Astrocyte (in vitro differentiated cells and primary cell): ENCODE results near the gene LMX1B.

Experiments used
- EZH2 ChIP-seq: IDR thresholded peaks from 2 replicates; pipeline ENCODE4 v1.6.1; 2012; ENCODE audit warnings: mild to moderate bottlenecking, low read length, inconsistent platforms; ENCODE audit not compliant: insufficient read depth
- TF ChIP-seq, protein P1 (sequence below): IDR thresholded peaks from 2 replicates; pipeline ENCODE4 v1.5.1; 2011; ENCODE audit warnings: low read depth, mild to moderate bottlenecking, inconsistent platforms, low read length, moderate library complexity; ENCODE audit not compliant: insufficient read depth

DNA sequence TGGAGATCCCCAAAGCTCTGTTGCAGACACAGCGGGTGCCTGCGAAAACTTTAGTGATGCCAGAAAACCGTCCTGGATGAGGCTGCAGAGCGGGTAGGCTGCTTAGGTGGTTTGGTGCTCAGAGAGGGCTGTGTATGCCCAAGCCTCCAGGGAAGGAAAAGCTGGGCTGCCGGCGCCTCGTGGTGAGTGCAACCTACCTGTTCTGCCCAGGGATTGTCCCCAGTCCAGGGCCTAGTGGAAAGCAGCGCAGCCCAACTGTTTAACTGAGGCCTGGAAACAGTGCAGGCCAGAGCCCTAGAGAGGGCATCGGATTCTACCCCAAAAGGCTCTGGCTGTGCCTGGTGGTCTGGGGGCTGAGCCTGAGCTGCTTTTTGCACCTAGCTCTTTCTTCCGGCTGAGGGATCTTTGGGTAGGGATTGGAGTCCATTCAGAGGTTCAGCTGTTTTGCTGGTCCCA lies 2.8 kb downstream of the LMX1B start:
- TF ChIP-seq, protein P1, sequence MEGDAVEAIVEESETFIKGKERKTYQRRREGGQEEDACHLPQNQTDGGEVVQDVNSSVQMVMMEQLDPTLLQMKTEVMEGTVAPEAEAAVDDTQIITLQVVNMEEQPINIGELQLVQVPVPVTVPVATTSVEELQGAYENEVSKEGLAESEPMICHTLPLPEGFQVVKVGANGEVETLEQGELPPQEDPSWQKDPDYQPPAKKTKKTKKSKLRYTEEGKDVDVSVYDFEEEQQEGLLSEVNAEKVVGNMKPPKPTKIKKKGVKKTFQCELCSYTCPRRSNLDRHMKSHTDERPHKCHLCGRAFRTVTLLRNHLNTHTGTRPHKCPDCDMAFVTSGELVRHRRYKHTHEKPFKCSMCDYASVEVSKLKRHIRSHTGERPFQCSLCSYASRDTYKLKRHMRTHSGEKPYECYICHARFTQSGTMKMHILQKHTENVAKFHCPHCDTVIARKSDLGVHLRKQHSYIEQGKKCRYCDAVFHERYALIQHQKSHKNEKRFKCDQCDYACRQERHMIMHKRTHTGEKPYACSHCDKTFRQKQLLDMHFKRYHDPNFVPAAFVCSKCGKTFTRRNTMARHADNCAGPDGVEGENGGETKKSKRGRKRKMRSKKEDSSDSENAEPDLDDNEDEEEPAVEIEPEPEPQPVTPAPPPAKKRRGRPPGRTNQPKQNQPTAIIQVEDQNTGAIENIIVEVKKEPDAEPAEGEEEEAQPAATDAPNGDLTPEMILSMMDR, result no peak
- no peak for TF ChIP-seq EZH2
